Measurements from ENCODE around the gene POLR3A.

- TF ChIP-seq, protein P1, sequence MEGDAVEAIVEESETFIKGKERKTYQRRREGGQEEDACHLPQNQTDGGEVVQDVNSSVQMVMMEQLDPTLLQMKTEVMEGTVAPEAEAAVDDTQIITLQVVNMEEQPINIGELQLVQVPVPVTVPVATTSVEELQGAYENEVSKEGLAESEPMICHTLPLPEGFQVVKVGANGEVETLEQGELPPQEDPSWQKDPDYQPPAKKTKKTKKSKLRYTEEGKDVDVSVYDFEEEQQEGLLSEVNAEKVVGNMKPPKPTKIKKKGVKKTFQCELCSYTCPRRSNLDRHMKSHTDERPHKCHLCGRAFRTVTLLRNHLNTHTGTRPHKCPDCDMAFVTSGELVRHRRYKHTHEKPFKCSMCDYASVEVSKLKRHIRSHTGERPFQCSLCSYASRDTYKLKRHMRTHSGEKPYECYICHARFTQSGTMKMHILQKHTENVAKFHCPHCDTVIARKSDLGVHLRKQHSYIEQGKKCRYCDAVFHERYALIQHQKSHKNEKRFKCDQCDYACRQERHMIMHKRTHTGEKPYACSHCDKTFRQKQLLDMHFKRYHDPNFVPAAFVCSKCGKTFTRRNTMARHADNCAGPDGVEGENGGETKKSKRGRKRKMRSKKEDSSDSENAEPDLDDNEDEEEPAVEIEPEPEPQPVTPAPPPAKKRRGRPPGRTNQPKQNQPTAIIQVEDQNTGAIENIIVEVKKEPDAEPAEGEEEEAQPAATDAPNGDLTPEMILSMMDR (IDR thresholded peaks at IDR 0.05): no peak
- no peak for TF ChIP-seq POLR2AphosphoS5 (IDR thresholded peaks at IDR 0.05)
Measured at GRCh38 chr10:78059906-78060702, 30.8 kb upstream of the POLR3A start.

Measured in prostate gland (tissue), 2 donors.